D721Med (cell line): Measurements from ENCODE around the gene MED27.

Experiments
- DNase-seq: peaks from one replicate; pipeline ENCODE4 v3.0.0; 2011; ENCODE audit warnings: low spot score; ENCODE audit not compliant: insufficient read length
- FAIRE-seq: peaks from 2 replicates; lab custom pipeline; 2011; peaks lifted over from hg19 to GRCh38; lab: Jason Lieb, UNC
- CTCF ChIP-seq: IDR thresholded peaks from 2 replicates; pipeline ENCODE4 v1.5.1; 2012; ENCODE audit warnings: mild to moderate bottlenecking, control low read depth; ENCODE audit not compliant: insufficient read depth; ENCODE audit errors: missing control alignments

Gene MED27

GRCh38 chr9:131831380-131832165 is 248.1 kb downstream of the MED27 start:
- TF ChIP-seq CTCF = no peak
- no peak for DNase-seq
- no peak for FAIRE-seq

GRCh38 chr9:131827821-131828369 is 251.8 kb downstream of the MED27 start:
- no peak for TF ChIP-seq CTCF
- no peak for FAIRE-seq
- no peak for DNase-seq

- FAIRE-seq (no peak), DNase-seq (no peak)
- TF ChIP-seq CTCF = no peak
These were observed 252.6 kb downstream of the MED27 start for GRCh38 chr9:131826966-131827525.

GRCh38 chr9:131826053-131826452 is 253.6 kb downstream of the MED27 start:
- DNase-seq = no peak
- FAIRE-seq = no peak
- no peak for TF ChIP-seq CTCF

- no peak for FAIRE-seq
These were observed 254.6 kb downstream of the MED27 start for GRCh38 chr9:131824953-131825495.

GRCh38 chr9:131824155-131824594 is 255.5 kb downstream of the MED27 start:
- no peak for TF ChIP-seq CTCF
- no peak for DNase-seq
- FAIRE-seq = no peak

More at GRCh38 chr9:131824953-131825495, 254.6 kb downstream of the MED27 start:
- DNase-seq = no peak
- no peak for TF ChIP-seq CTCF
